Activated CD8-positive, alpha-beta T cell treated with anti-CD3 and anti-CD28 coated beads, Interleukin-2, amount 10 ng/mL, durations not matched to agents 7 days and 5 days (primary cell): ENCODE measurements around the gene NXPE2. TPM values are rescaled to one million over a fixed set of nuclear protein-coding genes. Genes with fewer than 3 reads are reported as not detected.
"Not testable (repeated sequence)": the region's sequence is repeated elsewhere in the genome, so short reads cannot be mapped to it uniquely, and the experiment has no call there.

Experiments
- ATAC-seq: fragments of 150-1000 bp; cut with Tn5 transposase; one replicate; pipeline ENCODE4 v1.10.0; 2021; ENCODE audit warnings: moderate library complexity
- CTCF ChIA-PET: fragments of 350-600 bp; sonication (Branson Sonifier 250); formaldehyde crosslinking; loops from one replicate; lab custom pipeline; 2021; ENCODE audit warnings: antibody characterized with exemption; lab: Charles Lee
- POLR2A ChIA-PET: fragments of 350-600 bp; sonication (Branson Sonifier 250); formaldehyde crosslinking; loops from one replicate; lab custom pipeline; 2021; ENCODE audit warnings: antibody characterized with exemption; lab: Charles Lee
- DNase-seq: peaks from one replicate; pipeline ENCODE4 v3.0.0-alpha.2; 2020
- H3K27ac Mint-ChIP-seq: one replicate; pipeline ENCODE4 v1.8.0; 2021; ENCODE audit warnings: mild to moderate bottlenecking, mixed read lengths
- H3K27me3 Mint-ChIP-seq: one replicate; pipeline ENCODE4 v1.8.0; 2021; ENCODE audit warnings: low read depth, mixed read lengths
- H3K36me3 Mint-ChIP-seq: one replicate; pipeline ENCODE4 v1.8.0; 2021; ENCODE audit warnings: low read depth, mixed read lengths
- H3K4me1 Mint-ChIP-seq: one replicate; pipeline ENCODE4 v1.8.0; 2021; ENCODE audit warnings: low read depth, mixed read lengths
- H3K4me3 Mint-ChIP-seq: one replicate; pipeline ENCODE4 v1.8.0; 2021; ENCODE audit warnings: mild to moderate bottlenecking, mixed read lengths
- H3K9me3 Mint-ChIP-seq: one replicate; pipeline ENCODE4 v1.8.0; 2022; ENCODE audit warnings: mixed read lengths; ENCODE audit not compliant: insufficient read depth
- total RNA-seq, 2 experiments: library from RNA; stranded (reverse); gene quantifications; one replicate each; pipeline ENCODE4 v1.2.3, GENCODE V29; 2021

NXPE2 gene
- total RNA-seq = not detected

DNA sequence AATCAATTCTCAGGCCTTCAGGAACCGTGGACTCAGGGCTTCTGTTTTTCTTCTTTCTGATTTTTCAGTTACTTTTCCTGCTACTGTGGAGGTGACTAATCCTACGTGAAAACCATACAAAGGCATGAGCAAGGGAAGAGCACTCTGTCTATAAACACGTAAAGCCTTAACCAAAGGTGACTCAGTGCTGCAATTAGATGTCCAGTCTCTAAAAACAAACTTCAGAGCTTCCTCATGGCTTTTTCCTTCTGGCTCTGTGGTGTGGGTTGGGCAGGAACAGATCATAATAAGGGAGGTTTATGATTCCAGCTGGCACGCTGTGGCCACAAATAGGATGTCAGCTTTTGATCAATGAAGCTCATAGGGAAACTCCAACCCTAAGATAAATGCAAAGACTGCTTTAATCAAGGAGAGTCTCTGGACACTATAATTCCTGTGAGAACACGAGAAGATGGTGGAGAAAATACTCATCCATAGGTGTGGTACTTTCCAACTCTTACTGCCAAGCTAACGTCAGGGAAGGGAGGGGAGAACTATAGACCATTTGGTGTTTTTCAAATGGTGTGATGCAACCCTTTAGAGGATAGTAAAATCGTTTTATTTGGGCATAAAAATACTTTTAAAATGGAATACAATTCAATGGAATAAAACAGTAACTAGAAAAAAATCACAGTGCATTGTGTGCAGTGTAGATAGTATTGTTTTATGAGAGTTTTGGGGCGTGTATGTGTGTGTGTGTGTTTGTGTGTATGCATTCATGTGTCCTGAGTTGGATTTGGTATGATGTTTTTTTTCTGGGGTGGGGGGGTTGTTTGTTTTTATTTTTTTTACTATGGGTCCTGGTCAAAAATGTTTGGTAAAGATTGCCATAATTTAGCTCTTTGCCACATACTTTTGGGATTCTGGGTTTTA is at the start of gene NXPE2:
Gene NXPE2 (plus strand): TSS at position 403 of the 912 bp plus-strand sequence. CDS start 49 bp downstream, at position 452.
- H3K9me3 Mint-ChIP-seq = no peaks in the 10 kb centered on the region

GRCh38 chr11:114631445-114631965 is 46.8 kb upstream of the NXPE2 start:
- POLR2A ChIA-PET, H3K36me3 Mint-ChIP-seq, H3K4me1 Mint-ChIP-seq, H3K27me3 Mint-ChIP-seq, ATAC-seq, H3K27ac Mint-ChIP-seq, H3K4me3 Mint-ChIP-seq, CTCF ChIA-PET, H3K9me3 Mint-ChIP-seq: not testable (repeated sequence)
- peak; percentile 40 for DNase-seq

More for the DNA sequence above, at the start of gene NXPE2:
- Mint-ChIP-seq H3K4me3 (no peak within 1 kb of the TSS), H3K27me3 (no peaks in the 10 kb centered on the region), H3K27ac (no peak within 1 kb of the TSS), H3K4me1 (no peaks in the 10 kb centered on the region), H3K36me3 (no peaks in the 10 kb centered on the region)
- no peak for ATAC-seq
- DNase-seq = no peak
- ChIA-PET POLR2A (interaction anchor here (0.6 kb wide), 1 partner anchor 614 kb away, joined by 3 read pairs; no protein-coding TSS in a partner anchor), CTCF (no interaction called here)

GRCh38 chr11:114639440-114639839 is 38.9 kb upstream of the NXPE2 start:
- H3K27me3 Mint-ChIP-seq, POLR2A ChIA-PET, H3K4me1 Mint-ChIP-seq, H3K36me3 Mint-ChIP-seq, DNase-seq, ATAC-seq, CTCF ChIA-PET, H3K27ac Mint-ChIP-seq, H3K4me3 Mint-ChIP-seq, H3K9me3 Mint-ChIP-seq: not testable (repeated sequence)

DNA sequence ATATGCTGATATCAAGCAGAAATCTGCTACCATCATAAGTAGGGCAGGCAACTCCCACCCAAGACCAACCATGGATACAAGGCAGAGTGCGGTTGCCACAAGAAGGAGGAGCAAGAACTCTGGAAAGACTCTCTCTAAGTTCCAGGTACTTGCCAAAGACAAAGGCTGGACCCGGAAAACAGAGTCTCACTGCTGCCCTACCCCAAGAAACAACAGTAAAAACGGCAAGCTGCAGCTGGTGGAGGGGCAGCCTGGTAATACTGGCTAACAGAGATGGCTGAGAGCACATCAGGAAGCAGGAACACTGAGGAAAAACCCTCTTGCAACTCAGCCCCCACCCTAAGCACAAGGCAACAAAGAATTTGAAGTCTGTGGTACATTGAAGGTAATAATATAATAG is 27.7 kb upstream of the NXPE2 start:
- ChIA-PET POLR2A (no interaction called here), CTCF (no interaction called here)
- Mint-ChIP-seq H3K36me3 (no peaks in the 10 kb centered on the region), H3K4me3 (no peak overlapping the region), H3K27ac (no peak overlapping the region), H3K4me1 (no peaks in the 10 kb centered on the region), H3K27me3 (no peaks in the 10 kb centered on the region), H3K9me3 (no peaks in the 10 kb centered on the region)
- DNase-seq (no peak), ATAC-seq (no peak)

DNA sequence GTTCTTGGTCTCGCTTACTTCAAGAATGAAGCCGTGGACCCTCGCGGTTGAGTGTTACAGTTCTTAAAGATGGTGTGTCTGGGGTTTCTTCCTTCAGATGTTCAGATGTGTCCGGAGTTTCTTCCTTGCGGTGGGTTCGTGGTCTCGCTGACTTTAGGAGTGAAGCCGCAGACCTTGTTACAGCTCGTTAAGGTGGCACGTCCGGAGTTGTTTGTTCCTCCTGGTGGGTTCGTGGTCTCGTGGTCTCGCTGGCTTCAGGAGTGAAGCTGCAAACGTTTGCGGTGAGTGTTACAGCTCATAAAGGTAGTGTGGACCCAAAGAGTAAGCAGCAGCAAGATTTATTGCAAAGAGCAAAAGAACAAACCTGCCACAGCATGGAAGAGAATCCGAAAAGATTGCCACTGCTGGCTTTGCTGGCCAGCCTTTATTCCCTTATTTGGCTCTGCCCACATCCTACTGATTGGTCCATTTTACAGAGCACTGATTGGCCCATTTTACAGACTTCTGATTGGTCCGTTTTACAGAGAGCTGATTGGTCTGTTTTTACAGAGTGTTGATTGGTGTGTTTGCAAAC is 27.1 kb upstream of the NXPE2 start:
- DNase-seq (no peak), ATAC-seq (no peak)
- Mint-ChIP-seq H3K4me1 (no peaks in the 10 kb centered on the region), H3K36me3 (no peaks in the 10 kb centered on the region), H3K27me3 (no peaks in the 10 kb centered on the region), H3K9me3 (no peaks in the 10 kb centered on the region), H3K27ac (no peak overlapping the region), H3K4me3 (no peak overlapping the region)
- CTCF ChIA-PET = no interaction called here
- POLR2A ChIA-PET = no interaction called here

GRCh38 chr11:114653148-114653547 is 25.2 kb upstream of the NXPE2 start:
- Mint-ChIP-seq H3K9me3 (no peaks in the 10 kb centered on the region), H3K36me3 (no peaks in the 10 kb centered on the region)

DNA sequence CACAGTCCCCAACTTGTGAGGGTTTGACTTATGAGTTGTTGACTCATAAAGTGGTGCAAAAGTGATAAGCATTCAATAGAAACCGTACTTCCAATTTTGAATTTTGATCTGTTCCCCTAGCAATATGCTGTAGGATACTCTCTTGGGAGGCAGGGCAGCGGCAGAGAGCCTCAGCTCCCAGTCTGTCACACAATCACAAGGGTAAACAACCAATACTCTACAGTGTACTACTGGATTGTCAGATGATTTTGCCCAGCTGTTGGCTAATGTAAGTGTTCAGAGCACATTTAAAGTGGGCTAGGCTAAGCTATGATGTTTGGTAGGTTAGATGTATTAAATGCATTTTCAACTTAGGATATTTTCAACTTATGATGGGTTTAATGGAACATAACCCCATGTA is 13.7 kb upstream of the NXPE2 start:
- DNase-seq (no peak), ATAC-seq (no peak)
- ChIA-PET POLR2A (no interaction called here), CTCF (interaction anchor here (0.6 kb wide), 1 partner anchor 60 kb away, joined by 3 read pairs; no protein-coding TSS in a partner anchor)
- no peak overlapping the region for H3K27ac Mint-ChIP-seq
- no peaks in the 10 kb centered on the region for H3K27me3 Mint-ChIP-seq
- H3K4me1 Mint-ChIP-seq = no peaks in the 10 kb centered on the region
- H3K36me3 Mint-ChIP-seq = no peaks in the 10 kb centered on the region
- H3K4me3 Mint-ChIP-seq = no peak overlapping the region
- H3K9me3 Mint-ChIP-seq = no peaks in the 10 kb centered on the region

More at GRCh38 chr11:114653148-114653547, 25.2 kb upstream of the NXPE2 start:
- H3K4me1 Mint-ChIP-seq = no peaks in the 10 kb centered on the region
- POLR2A ChIA-PET = no interaction called here
- no peak for DNase-seq
- H3K27ac Mint-ChIP-seq = no peak overlapping the region
- CTCF ChIA-PET = no interaction called here
- no peaks in the 10 kb centered on the region for H3K27me3 Mint-ChIP-seq
- H3K4me3 Mint-ChIP-seq = no peak overlapping the region
- no peak for ATAC-seq

DNA sequence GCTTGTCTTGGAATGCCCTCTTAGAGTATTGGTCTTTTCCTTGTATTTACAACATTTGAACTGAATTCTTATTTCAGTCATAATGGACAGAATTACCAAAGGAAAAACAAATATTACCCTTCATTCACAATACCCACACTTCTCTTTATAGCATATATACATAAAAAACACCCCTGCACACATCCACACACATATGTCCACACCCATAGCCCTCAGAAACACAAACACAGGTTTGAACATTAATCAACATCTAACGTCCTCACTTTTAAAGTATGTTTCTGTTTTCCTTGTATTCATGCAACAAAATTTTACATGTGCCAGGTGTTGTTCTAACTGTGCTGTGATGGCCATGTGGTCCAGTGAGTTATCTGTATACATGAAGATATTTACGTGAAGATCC is 11.6 kb upstream of the NXPE2 start:
- no peak for ATAC-seq
- ChIA-PET CTCF (interaction anchor here (0.9 kb wide), 1 partner anchor 72 kb away, joined by 3 read pairs; no protein-coding TSS in a partner anchor), POLR2A (no interaction called here)
- H3K27me3 Mint-ChIP-seq = no peaks in the 10 kb centered on the region
- no peak for DNase-seq
- no peaks in the 10 kb centered on the region for H3K4me1 Mint-ChIP-seq
- peaks cover 2% of the 10 kb centered on the region for H3K9me3 Mint-ChIP-seq
- no peaks in the 10 kb centered on the region for H3K36me3 Mint-ChIP-seq
- no peak overlapping the region for H3K27ac Mint-ChIP-seq
- no peak overlapping the region for H3K4me3 Mint-ChIP-seq

DNA sequence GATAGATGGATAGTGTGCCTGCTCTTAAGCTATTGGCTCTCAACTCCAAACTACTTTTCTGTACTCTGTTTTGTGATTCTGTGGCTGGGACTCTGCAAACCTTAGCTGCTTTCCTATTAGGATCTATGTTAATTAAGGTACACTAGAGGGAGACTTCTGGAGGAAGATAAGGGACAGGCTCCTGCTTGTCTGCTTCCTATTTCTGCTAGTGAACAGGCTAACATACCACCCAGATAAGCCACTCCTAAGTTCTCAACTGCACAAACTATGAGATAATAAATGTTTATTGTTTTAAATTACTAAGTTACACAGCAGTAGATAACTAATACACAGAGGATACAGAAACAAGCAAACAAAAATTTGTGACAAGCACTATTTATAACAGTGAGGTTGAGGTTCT is 10.2 kb upstream of the NXPE2 start:
- POLR2A ChIA-PET = no interaction called here
- H3K27me3 Mint-ChIP-seq = no peaks in the 10 kb centered on the region
- H3K36me3 Mint-ChIP-seq = no peaks in the 10 kb centered on the region
- no peak overlapping the region for H3K27ac Mint-ChIP-seq
- CTCF ChIA-PET = no interaction called here
- peaks cover 5% of the 10 kb centered on the region for H3K9me3 Mint-ChIP-seq
- no peak overlapping the region for H3K4me3 Mint-ChIP-seq
- ATAC-seq = no peak
- DNase-seq = no peak
- H3K4me1 Mint-ChIP-seq = no peaks in the 10 kb centered on the region

- Mint-ChIP-seq H3K9me3 (peaks cover 5% of the 10 kb centered on the region), H3K27me3 (no peaks in the 10 kb centered on the region), H3K4me1 (no peaks in the 10 kb centered on the region), H3K4me3 (no peak overlapping the region), H3K36me3 (no peaks in the 10 kb centered on the region), H3K27ac (no peak overlapping the region)
- no peak for ATAC-seq
- ChIA-PET POLR2A (no interaction called here), CTCF (no interaction called here)
- no peak for DNase-seq
These were observed 4.7 kb upstream of the NXPE2 start for GRCh38 chr11:114673661-114674060.

DNA sequence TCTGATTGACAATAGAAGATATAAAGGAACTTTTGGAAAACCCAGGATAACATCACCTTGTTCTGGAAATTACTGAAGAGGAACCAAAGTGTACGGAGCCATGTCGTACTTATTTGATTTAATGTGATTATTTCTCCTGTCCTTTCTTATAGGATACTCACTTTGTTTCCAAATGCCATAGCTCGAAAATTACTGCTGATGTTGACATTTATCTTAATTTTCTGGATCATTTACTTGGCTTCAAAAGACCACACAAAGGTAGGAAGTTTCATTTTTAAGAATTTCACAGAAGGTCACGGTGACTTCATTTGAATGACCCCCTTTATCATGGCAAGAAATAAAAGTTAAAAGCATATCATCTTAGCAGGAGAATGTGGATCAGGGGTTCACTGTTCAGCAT is 1.2 kb downstream of the NXPE2 start:
- no peaks in the 10 kb centered on the region for H3K4me1 Mint-ChIP-seq
- H3K4me3 Mint-ChIP-seq = no peak overlapping the region
- H3K9me3 Mint-ChIP-seq = peaks cover 6% of the 10 kb centered on the region
- POLR2A ChIA-PET = no interaction called here
- H3K27me3 Mint-ChIP-seq = no peaks in the 10 kb centered on the region
- no peak for DNase-seq
- H3K36me3 Mint-ChIP-seq = no peaks in the 10 kb centered on the region
- H3K27ac Mint-ChIP-seq = no peak overlapping the region
- ATAC-seq = no peak
- CTCF ChIA-PET = no interaction called here

DNA sequence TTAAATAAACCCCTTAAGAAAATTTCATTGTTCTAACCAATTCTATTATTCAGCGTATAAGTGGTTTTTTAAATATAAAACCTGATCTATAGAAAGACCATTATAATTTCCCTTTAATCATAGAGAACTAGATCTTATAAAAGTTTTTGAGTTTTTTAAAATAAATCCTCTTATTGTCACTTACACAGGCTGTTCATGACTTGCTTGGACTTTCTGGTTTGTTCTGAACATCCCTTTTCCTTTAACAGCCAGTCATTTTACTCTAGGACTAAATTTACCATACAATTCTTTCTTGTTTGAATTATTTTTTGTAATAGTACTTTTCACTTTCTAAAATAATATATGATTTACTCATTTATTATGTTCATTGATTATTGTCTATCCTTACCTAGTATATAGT is 4.7 kb downstream of the NXPE2 start:
- ATAC-seq (no peak), DNase-seq (no peak)
- Mint-ChIP-seq H3K36me3 (no peaks in the 10 kb centered on the region), H3K4me3 (no peak overlapping the region), H3K4me1 (no peaks in the 10 kb centered on the region), H3K27ac (no peak overlapping the region), H3K9me3 (peaks cover 6% of the 10 kb centered on the region), H3K27me3 (no peaks in the 10 kb centered on the region)
- ChIA-PET CTCF (no interaction called here), POLR2A (no interaction called here)
